Mammary epithelial cell (primary cell): ENCODE measurements around the gene CFAP57.

Experiments used
- EZH2 ChIP-seq: IDR thresholded peaks from 2 replicates; pipeline ENCODE4 v1.6.1; 2012; ENCODE audit warnings: low read length, inconsistent platforms, borderline replicate concordance
- TF ChIP-seq, protein P1 (sequence below), 2 donors: IDR thresholded peaks in 1 of 2; conservative IDR thresholded peaks in 1 of 2; 2 replicates each; pipeline ENCODE4 v1.5.1; 2011 to 2012; ENCODE audit warnings: inconsistent platforms in 2 of 2, low read length in 2 of 2, mild to moderate bottlenecking in 2 of 2, control low read depth in 1 of 2, low read depth in 1 of 2; ENCODE audit not compliant: insufficient read depth in 1 of 2; ENCODE audit errors: extremely low read depth in 1 of 2

DNA sequence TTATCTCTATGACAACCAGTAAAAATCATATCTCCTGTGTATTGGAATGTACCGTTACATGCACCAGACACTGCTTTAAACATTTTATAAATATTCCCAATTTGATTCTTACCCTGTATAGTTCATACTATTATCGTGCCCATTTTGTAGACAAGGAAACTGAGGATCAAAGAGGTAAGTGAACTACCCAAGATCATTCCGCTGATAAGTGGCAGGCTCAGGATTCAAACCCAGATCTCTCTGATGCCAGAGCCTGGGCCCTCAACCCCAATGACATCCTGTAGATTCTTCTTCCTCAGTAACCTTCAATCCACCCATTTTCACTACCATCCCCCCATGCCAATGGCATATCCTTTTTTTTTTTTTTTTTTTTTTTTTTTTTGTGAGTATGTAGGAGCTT, 12.3 kb downstream of the CFAP57 start:
- TF ChIP-seq, protein P1, sequence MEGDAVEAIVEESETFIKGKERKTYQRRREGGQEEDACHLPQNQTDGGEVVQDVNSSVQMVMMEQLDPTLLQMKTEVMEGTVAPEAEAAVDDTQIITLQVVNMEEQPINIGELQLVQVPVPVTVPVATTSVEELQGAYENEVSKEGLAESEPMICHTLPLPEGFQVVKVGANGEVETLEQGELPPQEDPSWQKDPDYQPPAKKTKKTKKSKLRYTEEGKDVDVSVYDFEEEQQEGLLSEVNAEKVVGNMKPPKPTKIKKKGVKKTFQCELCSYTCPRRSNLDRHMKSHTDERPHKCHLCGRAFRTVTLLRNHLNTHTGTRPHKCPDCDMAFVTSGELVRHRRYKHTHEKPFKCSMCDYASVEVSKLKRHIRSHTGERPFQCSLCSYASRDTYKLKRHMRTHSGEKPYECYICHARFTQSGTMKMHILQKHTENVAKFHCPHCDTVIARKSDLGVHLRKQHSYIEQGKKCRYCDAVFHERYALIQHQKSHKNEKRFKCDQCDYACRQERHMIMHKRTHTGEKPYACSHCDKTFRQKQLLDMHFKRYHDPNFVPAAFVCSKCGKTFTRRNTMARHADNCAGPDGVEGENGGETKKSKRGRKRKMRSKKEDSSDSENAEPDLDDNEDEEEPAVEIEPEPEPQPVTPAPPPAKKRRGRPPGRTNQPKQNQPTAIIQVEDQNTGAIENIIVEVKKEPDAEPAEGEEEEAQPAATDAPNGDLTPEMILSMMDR (conservative IDR thresholded peaks at IDR 0.05 in 1 of 2, IDR thresholded peaks at IDR 0.05 in 1 of 2; ENCODE audit: extremely low read depth in 1 of 2, insufficient read depth in 1 of 2, low read depth in 1 of 2, low read length in 2 of 2): no peak
- no peak for TF ChIP-seq EZH2
